ENCODE measurements around the gene MROH9.
"Not testable (repeated sequence)": the region's sequence is repeated elsewhere in the genome, so short reads cannot be mapped to it uniquely, and the experiment has no call there.

MROH9 gene

GRCh38 chr1:170931650-170932049 is 3.7 kb upstream of the MROH9 start:
- TF ChIP-seq POLR2A (IDR thresholded peaks at IDR 0.05; ENCODE audit: low read depth, low read length): no peak
- no peak for DNase-seq (ENCODE audit: insufficient read length, low spot score)
- FAIRE-seq: no peak

- no peak for TF ChIP-seq POLR2A (IDR thresholded peaks at IDR 0.05; ENCODE audit: low read depth, low read length)
- no peak for DNase-seq (ENCODE audit: insufficient read length, low spot score)
- no peak for FAIRE-seq
Observed at GRCh38 chr1:170932236-170932635, 3.1 kb upstream of the MROH9 start.

- no peak for TF ChIP-seq POLR2A (IDR thresholded peaks at IDR 0.05; ENCODE audit: low read depth, low read length)
- FAIRE-seq (no peak), DNase-seq (ENCODE audit: insufficient read length, low spot score) (no peak)
Observed at GRCh38 chr1:170938281-170938680, 2.9 kb downstream of the MROH9 start.

GRCh38 chr1:170939476-170939875 is 4.1 kb downstream of the MROH9 start:
- no peak for DNase-seq (ENCODE audit: insufficient read length, low spot score)
- no peak for FAIRE-seq
- TF ChIP-seq POLR2A (IDR thresholded peaks at IDR 0.05; ENCODE audit: low read depth, low read length): no peak

- FAIRE-seq; DNase-seq (ENCODE audit: insufficient read length, low spot score): not testable (repeated sequence)
Observed at GRCh38 chr1:170951744-170952143, 16.4 kb downstream of the MROH9 start.

- TF ChIP-seq POLR2A (IDR thresholded peaks at IDR 0.05; ENCODE audit: low read depth, low read length): no peak
- no peak for FAIRE-seq
- no peak for DNase-seq (ENCODE audit: insufficient read length, low spot score)
Observed at GRCh38 chr1:170959385-170959784, 24.1 kb downstream of the MROH9 start.

GRCh38 chr1:170964506-170964905 is 29.2 kb downstream of the MROH9 start:
- TF ChIP-seq POLR2A (IDR thresholded peaks at IDR 0.05; ENCODE audit: low read depth, low read length): no peak
- no peak for DNase-seq (ENCODE audit: insufficient read length, low spot score)

GRCh38 chr1:170967042-170967910 is 31.9 kb downstream of the MROH9 start:
- FAIRE-seq (peak; percentile 38), DNase-seq (ENCODE audit: insufficient read length, low spot score) (no peak)
- TF ChIP-seq POLR2A (IDR thresholded peaks at IDR 0.05; ENCODE audit: low read depth, low read length): no peak

More at GRCh38 chr1:170964506-170964905, 29.2 kb downstream of the MROH9 start:
- FAIRE-seq: no peak

GRCh38 chr1:170970256-170970655 is 34.9 kb downstream of the MROH9 start:
- DNase-seq (ENCODE audit: insufficient read length, low spot score) (no peak), FAIRE-seq (no peak)
- TF ChIP-seq POLR2A (IDR thresholded peaks at IDR 0.05; ENCODE audit: low read depth, low read length): no peak

- DNase-seq (ENCODE audit: insufficient read length, low spot score) (no peak), FAIRE-seq (no peak)
- TF ChIP-seq POLR2A (IDR thresholded peaks at IDR 0.05; ENCODE audit: low read depth, low read length): no peak
Observed at GRCh38 chr1:170978371-170978910, 43.1 kb downstream of the MROH9 start.

GRCh38 chr1:170985406-170985805 is 50.1 kb downstream of the MROH9 start:
- no peak for TF ChIP-seq POLR2A (IDR thresholded peaks at IDR 0.05; ENCODE audit: low read depth, low read length)
- FAIRE-seq: no peak
- no peak for DNase-seq (ENCODE audit: insufficient read length, low spot score)

- FAIRE-seq: no peak
- no peak for DNase-seq (ENCODE audit: insufficient read length, low spot score)
- TF ChIP-seq POLR2A (IDR thresholded peaks at IDR 0.05; ENCODE audit: low read depth, low read length): no peak
Observed at GRCh38 chr1:170986901-170987300, 51.6 kb downstream of the MROH9 start.

- DNase-seq (ENCODE audit: insufficient read length, low spot score): no peak
- FAIRE-seq: no peak
- TF ChIP-seq POLR2A (IDR thresholded peaks at IDR 0.05; ENCODE audit: low read depth, low read length): no peak
Observed at GRCh38 chr1:170987424-170987823, 52.1 kb downstream of the MROH9 start.

GRCh38 chr1:170993151-170993550 is 57.8 kb downstream of the MROH9 start:
- TF ChIP-seq POLR2A (IDR thresholded peaks at IDR 0.05; ENCODE audit: low read depth, low read length): no peak
- no peak for FAIRE-seq
- no peak for DNase-seq (ENCODE audit: insufficient read length, low spot score)

GRCh38 chr1:170993717-170994116 is 58.4 kb downstream of the MROH9 start:
- no peak for FAIRE-seq
- no peak for TF ChIP-seq POLR2A (IDR thresholded peaks at IDR 0.05; ENCODE audit: low read depth, low read length)

More at GRCh38 chr1:170993717-170994116, 58.4 kb downstream of the MROH9 start:
- no peak for DNase-seq (ENCODE audit: insufficient read length, low spot score)
